Mucosa of rectum (tissue), 2 donors: Measurements from ENCODE around the gene MED8.
A peak's percentile ranks its signal among the peaks of the same experiment; 100 is the strongest.
"Not testable (repeated sequence)": the region's sequence is repeated elsewhere in the genome, so short reads cannot be mapped to it uniquely, and the experiment has no call there.

Experiments used
- H3K27ac ChIP-seq, 2 donors: one replicate each; pipeline ENCODE4 v1.7.0; 2013; ENCODE audit warnings: inconsistent platforms in 2 of 2, low read depth in 2 of 2, low read length in 2 of 2
- H3K27me3 ChIP-seq, 2 donors: one replicate each; pipeline ENCODE4 v1.7.0; 2013; ENCODE audit warnings: low read length in 2 of 2; ENCODE audit not compliant: control insufficient read depth in 2 of 2, insufficient read depth in 2 of 2
- H3K36me3 ChIP-seq, 2 donors: one replicate each; pipeline ENCODE4 v1.7.0; 2013; ENCODE audit warnings: low read length in 2 of 2; ENCODE audit not compliant: control insufficient read depth in 2 of 2, insufficient read depth in 2 of 2
- H3K4me1 ChIP-seq, 2 donors: one replicate each; pipeline ENCODE4 v1.7.0; 2013; ENCODE audit warnings: low read length in 2 of 2, mild to moderate bottlenecking in 1 of 2; ENCODE audit not compliant: control insufficient read depth in 2 of 2, insufficient read depth in 2 of 2
- H3K4me3 ChIP-seq, 2 donors: one replicate each; pipeline ENCODE4 v1.7.0; 2013; ENCODE audit warnings: low read length in 2 of 2
- H3K9ac ChIP-seq, 2 donors: one replicate each; pipeline ENCODE4 v1.7.0; 2013; ENCODE audit warnings: low read length in 2 of 2, low read depth in 1 of 2, mild to moderate bottlenecking in 1 of 2
- H3K9me3 ChIP-seq, 2 donors: one replicate each; pipeline ENCODE4 v1.7.0; 2013; ENCODE audit warnings: low read length in 2 of 2; ENCODE audit not compliant: control insufficient read depth in 2 of 2
- donor health status: healthy.
- donor health status: Normal muscosa, but diverticular disease.

MED8 gene

DNA sequence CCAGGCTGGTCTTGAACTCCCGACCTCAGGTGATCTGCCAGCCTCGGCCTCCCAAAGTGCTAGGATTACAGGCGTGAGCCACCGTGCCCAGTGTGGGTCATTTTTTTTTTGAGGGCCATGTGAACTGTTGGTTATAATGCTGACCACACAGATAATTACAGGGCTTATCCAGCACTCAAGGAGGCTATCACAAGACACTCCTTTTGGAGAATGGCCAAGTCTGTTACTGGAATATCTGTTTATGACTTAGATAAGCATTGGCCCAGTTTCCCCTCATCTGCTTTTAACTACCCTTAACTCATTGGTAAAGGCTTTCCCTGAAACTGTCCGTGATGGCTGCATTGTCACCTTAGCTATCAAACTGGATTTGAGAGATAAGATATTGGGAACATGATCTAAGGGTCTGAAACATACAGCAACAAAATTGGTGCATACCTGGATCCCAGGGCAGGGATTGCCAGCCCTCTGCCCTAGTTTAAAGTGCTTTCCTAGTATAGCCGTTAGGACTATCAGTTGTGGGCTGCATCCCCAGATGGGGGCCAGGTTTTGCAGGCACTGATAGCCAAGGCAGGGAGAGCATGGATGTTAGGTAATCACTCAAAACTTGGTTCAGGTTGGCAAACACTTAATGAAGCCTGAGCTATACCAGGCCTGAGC, 15.7 kb upstream of the MED8 start:
- Histone ChIP-seq H3K9ac (no peak overlapping the region), H3K36me3 (peaks cover 32 to 43% of the 10 kb centered on the region in 2 donors), H3K9me3 (no peaks in the 10 kb centered on the region), H3K27ac (peak overlapping the region in 1 of 2 donors; percentile 58), H3K27me3 (no peaks in the 10 kb centered on the region), H3K4me1 (peaks cover 5 to 8% of the 10 kb centered on the region in 2 donors), H3K4me3 (no peak overlapping the region)

DNA sequence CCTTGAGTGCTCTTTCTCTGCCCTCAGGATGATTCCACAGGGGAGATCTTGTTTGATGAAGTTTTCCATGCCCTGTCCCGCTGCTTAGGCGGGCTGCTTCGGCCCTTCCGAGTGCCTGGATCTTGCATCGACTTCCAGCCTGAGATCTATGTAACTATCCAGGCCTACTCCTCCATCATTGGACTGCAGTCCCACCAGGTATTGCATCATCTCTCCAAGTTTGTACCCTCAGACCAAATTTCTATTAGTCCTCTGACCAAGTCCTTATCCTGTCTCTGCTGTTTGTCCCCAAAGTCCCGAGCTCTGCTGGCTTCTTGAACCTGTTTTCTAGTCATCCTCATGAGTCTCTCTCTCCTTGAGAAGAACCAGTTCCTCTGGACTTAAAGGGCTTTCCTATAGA, 14.8 kb upstream of the MED8 start:
- H3K4me1 ChIP-seq = peaks cover 5 to 8% of the 10 kb centered on the region in 2 donors
- no peaks in the 10 kb centered on the region for H3K9me3 ChIP-seq
- no peaks in the 10 kb centered on the region for H3K27me3 ChIP-seq
- no peak overlapping the region for H3K27ac ChIP-seq
- H3K9ac ChIP-seq = no peak overlapping the region
- H3K36me3 ChIP-seq = peaks cover 32 to 43% of the 10 kb centered on the region in 2 donors
- no peak overlapping the region for H3K4me3 ChIP-seq

DNA sequence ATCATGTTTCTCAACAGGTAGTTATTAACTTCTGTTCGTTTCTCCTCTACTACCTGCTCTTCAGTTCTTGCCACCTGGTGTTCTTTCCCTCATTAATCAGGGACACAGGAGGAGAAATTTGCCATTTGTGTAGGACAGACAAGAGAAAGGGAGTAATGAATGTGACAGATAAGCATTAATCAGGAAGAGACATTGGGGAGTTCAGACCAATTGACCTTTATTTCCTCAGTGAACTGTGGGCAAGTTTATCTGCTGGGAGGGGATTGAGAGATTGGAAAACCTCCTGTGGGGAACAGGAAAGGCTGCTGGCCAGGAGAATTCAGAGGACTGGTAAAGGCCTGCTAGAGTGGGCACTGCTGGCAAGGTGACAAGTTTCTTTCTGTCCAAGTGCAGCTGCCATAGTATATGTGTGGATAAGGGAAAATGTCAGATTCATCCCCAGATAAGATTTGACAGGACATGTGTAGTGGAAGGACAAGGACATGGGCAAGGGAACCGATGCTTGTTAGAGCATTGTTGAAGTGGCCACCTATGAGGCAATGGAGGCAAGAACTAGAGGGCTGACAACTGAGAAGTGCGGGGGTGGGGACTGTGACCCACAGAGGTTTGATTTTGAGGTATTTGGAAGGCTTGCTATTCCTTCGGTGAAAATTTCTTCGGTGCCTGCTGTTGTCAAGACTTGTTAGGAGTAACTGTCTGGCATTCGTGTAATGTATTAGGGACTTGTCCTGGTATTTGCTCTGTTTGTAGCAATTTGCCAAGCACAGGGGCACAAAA, 12.7 kb upstream of the MED8 start:
- H3K27me3 ChIP-seq = no peaks in the 10 kb centered on the region
- peaks cover 5 to 8% of the 10 kb centered on the region in 2 donors for H3K4me1 ChIP-seq
- peaks cover 24 to 29% of the 10 kb centered on the region in 2 donors for H3K36me3 ChIP-seq
- no peak overlapping the region for H3K4me3 ChIP-seq
- no peak overlapping the region for H3K9ac ChIP-seq
- H3K27ac ChIP-seq = no peak overlapping the region
- H3K9me3 ChIP-seq = no peaks in the 10 kb centered on the region

DNA sequence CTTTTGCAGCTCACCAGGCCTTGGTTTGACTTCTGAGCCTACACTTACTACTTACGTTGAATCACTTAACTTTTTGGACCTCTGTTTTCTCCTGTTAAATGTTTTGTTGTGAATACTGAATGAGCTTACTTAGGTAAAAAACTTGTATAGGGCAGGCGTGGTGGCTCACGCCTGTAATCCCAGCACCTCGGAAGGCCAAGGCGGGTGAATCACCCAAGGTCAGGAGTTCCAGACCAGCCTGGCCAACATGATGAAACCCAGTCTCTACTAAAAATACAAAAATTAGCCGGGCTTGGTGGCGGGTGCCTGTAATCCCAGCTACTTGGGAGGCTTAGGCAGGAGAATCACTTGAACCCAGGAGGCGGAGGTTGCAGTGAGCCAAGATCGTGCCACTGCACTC, 10.8 kb upstream of the MED8 start:
- H3K4me1 ChIP-seq, H3K9ac ChIP-seq, H3K27ac ChIP-seq, H3K9me3 ChIP-seq, H3K27me3 ChIP-seq, H3K4me3 ChIP-seq: not testable (repeated sequence)
- peaks cover 17 to 33% of the 10 kb centered on the region in 2 donors for H3K36me3 ChIP-seq

DNA sequence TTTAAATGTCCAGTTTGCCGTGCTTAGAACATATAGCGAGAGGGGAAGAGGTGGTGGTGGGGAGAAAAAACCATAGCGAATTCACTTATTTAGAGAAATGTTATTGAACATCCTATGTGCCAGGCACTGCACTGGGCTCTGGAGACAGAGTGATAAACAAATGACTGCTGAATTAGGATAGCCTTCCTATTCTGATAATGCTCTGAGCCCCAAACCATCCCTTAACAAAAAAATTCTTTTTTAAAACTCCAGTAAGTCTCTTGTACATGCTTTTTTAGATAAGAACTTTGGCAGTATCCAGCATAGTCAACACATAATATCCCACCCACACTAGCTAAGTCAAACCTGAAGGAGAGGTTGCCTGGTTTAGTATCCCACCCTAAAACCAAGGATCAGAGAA, 8.6 kb upstream of the MED8 start:
- Histone ChIP-seq H3K9me3 (no peaks in the 10 kb centered on the region), H3K27me3 (no peaks in the 10 kb centered on the region), H3K36me3 (peaks cover 2 to 18% of the 10 kb centered on the region in 2 donors), H3K9ac (no peak overlapping the region), H3K4me1 (peaks cover 0 to 10% of the 10 kb centered on the region in 2 donors), H3K4me3 (no peak overlapping the region), H3K27ac (no peak overlapping the region)

DNA sequence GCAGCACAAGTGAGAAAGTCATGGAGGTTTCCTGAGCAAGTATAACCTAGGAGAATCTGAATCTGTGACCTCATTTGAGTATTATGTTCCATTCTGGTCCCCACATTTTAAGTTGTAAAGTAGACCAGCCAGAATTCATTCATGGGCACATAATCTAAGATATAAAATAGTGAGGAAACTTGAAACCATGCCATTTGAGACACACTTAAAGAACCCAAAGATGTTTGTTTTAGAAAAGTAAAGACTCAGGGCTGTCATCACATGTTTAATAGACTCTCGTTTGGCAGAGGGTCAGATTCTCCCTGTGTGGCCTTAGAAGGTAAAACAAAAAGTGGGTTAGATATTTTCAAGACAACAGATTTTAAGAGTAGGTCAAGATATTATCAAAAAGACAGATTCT, 6.5 kb upstream of the MED8 start:
- H3K27me3 ChIP-seq = no peaks in the 10 kb centered on the region
- H3K27ac ChIP-seq = no peak overlapping the region
- no peak overlapping the region for H3K4me3 ChIP-seq
- H3K36me3 ChIP-seq = peaks cover 0 to 16% of the 10 kb centered on the region in 2 donors
- no peaks in the 10 kb centered on the region for H3K9me3 ChIP-seq
- peaks cover under 1 to 10% of the 10 kb centered on the region in 2 donors for H3K4me1 ChIP-seq
- no peak overlapping the region for H3K9ac ChIP-seq

DNA sequence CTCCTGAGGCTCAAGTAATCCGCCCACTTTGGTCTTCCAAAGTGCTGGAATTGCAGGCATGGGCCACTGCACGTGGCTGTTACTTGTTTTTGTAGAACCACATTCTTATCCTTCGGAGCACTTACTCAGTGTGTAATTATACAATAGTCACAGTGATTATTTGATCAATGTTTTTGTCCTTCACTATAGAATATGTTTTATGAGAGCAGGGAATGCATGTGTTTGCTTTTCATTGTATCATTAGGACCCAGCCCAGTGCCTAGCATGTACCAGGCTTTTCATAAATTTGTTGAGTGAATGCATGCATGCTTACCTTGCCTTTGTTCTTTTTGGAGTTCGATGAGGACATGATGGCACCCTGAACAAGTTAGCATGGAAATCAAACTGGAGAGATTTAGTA, 5.9 kb upstream of the MED8 start:
- no peak overlapping the region for H3K9ac ChIP-seq
- H3K27me3 ChIP-seq = no peaks in the 10 kb centered on the region
- H3K9me3 ChIP-seq = no peaks in the 10 kb centered on the region
- H3K4me3 ChIP-seq = no peak overlapping the region
- H3K27ac ChIP-seq = no peak overlapping the region
- peaks cover 0 to 16% of the 10 kb centered on the region in 2 donors for H3K36me3 ChIP-seq
- peaks cover 5 to 14% of the 10 kb centered on the region in 2 donors for H3K4me1 ChIP-seq

DNA sequence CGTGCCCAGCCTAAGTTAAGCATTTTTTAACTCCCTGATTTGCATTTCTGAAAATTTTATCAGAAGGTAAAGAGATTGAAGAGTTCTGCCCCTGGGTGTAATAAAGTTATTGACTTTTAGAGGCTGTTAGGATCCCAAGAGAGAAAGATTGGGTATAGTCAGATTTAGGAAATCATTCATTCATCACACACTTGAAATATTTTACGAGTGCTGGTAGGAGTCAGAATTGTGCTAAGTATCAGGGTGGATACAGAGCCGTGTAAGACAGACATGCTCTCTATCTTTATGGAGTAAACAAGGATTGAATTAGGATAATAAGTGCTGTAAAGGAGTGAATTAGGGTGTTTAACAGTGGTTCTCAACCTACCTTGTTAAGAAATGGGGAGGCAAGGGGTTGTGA, 3.1 kb upstream of the MED8 start:
- Histone ChIP-seq H3K36me3 (peaks cover 0 to 19% of the 10 kb centered on the region in 2 donors), H3K27ac (no peak overlapping the region), H3K27me3 (no peaks in the 10 kb centered on the region), H3K9me3 (no peaks in the 10 kb centered on the region), H3K4me1 (peaks cover 22 to 28% of the 10 kb centered on the region in 2 donors), H3K9ac (no peak overlapping the region), H3K4me3 (no peak overlapping the region)

DNA sequence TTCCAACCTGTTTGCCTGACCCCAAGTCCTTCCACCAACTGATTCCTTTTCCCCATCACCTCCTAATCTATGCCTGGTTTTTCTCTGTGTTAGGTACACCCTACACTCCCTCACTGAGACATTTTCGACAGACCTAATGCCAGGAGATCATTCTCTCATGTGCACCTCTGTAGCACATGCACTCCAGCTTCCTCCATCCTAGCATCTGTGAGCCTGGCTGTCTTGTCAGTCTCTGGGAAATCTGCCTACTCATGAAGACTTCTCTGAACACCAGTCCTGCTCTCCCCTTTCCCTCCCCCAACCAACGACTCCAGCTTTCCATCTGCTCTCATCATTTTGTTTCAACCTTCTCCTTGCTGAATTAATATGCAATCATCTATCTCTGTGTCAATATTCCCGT, 987 bp downstream of the MED8 start:
- Histone ChIP-seq H3K27ac (no peak overlapping the region), H3K36me3 (peaks cover 38 to 44% of the 10 kb centered on the region in 2 donors), H3K4me3 (peak overlapping the region; percentile 72 to 87), H3K27me3 (no peaks in the 10 kb centered on the region), H3K4me1 (peaks cover 19 to 22% of the 10 kb centered on the region in 2 donors), H3K9me3 (no peaks in the 10 kb centered on the region), H3K9ac (peak overlapping the region; percentile 78 to 94)

DNA sequence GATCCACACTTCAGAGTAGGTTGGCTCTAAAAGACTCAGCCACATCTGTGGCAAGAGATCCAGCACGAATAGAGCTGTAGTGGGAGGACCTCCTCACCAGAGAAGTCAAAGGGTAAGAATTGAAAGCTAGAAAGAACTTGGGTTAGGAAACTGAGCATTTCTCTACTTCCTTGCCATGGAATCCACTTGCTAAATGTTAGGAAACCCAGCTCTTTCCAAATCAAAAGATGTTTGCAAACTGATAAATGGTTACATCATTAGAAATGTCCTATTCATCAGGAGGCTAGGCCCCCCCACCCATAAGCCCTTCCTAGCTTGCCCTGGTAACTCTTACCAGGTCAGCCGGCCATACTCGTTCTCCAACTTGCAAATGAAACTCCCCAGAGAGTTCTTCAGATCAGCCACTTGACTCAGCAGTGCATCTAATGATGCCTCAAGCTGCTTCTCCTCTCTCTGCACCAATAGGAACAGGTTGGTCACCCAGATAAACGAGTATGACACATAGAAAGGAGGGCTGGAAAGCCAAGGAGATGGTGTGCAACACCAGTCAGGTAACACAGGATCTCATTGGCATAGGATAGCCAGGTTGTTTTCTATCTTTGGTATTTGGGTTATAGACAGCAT, 1.5 kb downstream of the MED8 start:
- H3K27ac ChIP-seq = no peak overlapping the region
- no peaks in the 10 kb centered on the region for H3K27me3 ChIP-seq
- H3K9me3 ChIP-seq = no peaks in the 10 kb centered on the region
- H3K36me3 ChIP-seq = peaks cover 43 to 48% of the 10 kb centered on the region in 2 donors
- peaks cover 19 to 22% of the 10 kb centered on the region in 2 donors for H3K4me1 ChIP-seq
- H3K9ac ChIP-seq = no peak overlapping the region
- peak overlapping the region in 1 of 2 donors; percentile 87 for H3K4me3 ChIP-seq
